K562 (cell line): ENCODE data around the gene PPARD. TPM values are rescaled to one million over a fixed set of nuclear protein-coding genes. Genes with fewer than 3 reads are reported as not detected.

ENCODE experiments used
- ATAC-seq: fragments of 200-7000 bp; cut with Tn5 transposase; 3 replicates; pipeline ENCODE4 v1.9.1; 2020; ENCODE audit warnings: moderate library complexity
- BruUV-seq: library from RNA; stranded (reverse); fragments of 400-500 nt; replicated peaks from 2 replicates; lab custom pipeline; 2021; lab: Mats Ljungman, UMichigan
- CTCF ChIA-PET: fragments of 300-600 bp; formaldehyde crosslinking; extraction: SDS; loops from one replicate; lab custom pipeline; 2021; ENCODE audit warnings: low intra/inter-chr PET ratio; lab: Yijun Ruan, JAX
- POLR2A ChIA-PET: fragments of 300-600, 350-650 bp; sonication (Branson Sonifier 250); formaldehyde crosslinking; extraction: SDS; loops from one replicate; lab custom pipeline; 2021; ENCODE audit warnings: antibody characterized with exemption, inconsistent platforms; lab: Yijun Ruan, JAX
- DNase-seq, 4 experiments: peaks; one replicate each; pipeline versions ENCODE4 v3.0.0 to v3.0.0-alpha.2; 2011 to 2018; ENCODE audit warnings: low spot score in 3 of 4, mixed read lengths in 3 of 4; ENCODE audit errors: extremely low read depth in 1 of 4
- FAIRE-seq: peaks from 2 replicates; lab custom pipeline; 2011; peaks lifted over from hg19 to GRCh38; lab: Jason Lieb, UNC
- H2AFZ ChIP-seq: 2 replicates; pipeline ENCODE4 v1.6.0; 2011; ENCODE audit warnings: low read depth, low read length, control low read depth, inconsistent platforms
- H3K27ac ChIP-seq: fragments of 200-600 bp; 3 replicates; pipeline ENCODE4 v1.8.0; 2011; ENCODE audit warnings: low read depth, mild to moderate bottlenecking, control low read depth, inconsistent platforms, low read length, moderate library complexity, mixed read lengths; ENCODE audit errors: extremely low read depth
- H3K27me3 ChIP-seq, 2 experiments: fragments of 300-600 bp in 1 of 2; 2 replicates in 1 of 2; 3 replicates in 1 of 2; pipeline versions ENCODE4 v1.6.0 to v1.8.0; 2011; ENCODE audit warnings: inconsistent platforms in 2 of 2, low read length in 2 of 2, mild to moderate bottlenecking in 1 of 2, mixed read lengths in 1 of 2, moderate library complexity in 1 of 2; ENCODE audit not compliant: control insufficient read depth in 2 of 2, insufficient read depth in 2 of 2
- H3K36me3 ChIP-seq: fragments of 300-600 bp; 3 replicates; pipeline ENCODE4 v1.8.0; 2011; ENCODE audit warnings: mild to moderate bottlenecking, low read length, inconsistent platforms; ENCODE audit not compliant: control insufficient read depth, insufficient read depth
- H3K4me1 ChIP-seq, 2 experiments: fragments of 200-600 bp in 1 of 2; replicated peaks in 1 of 2; 2 replicates in 1 of 2; 3 replicates in 1 of 2; pipeline versions ENCODE4 v1.5.1 to v1.8.0; 2011; ENCODE audit warnings: inconsistent platforms in 2 of 2, low read length in 2 of 2, mild to moderate bottlenecking in 1 of 2, mixed read lengths in 1 of 2, moderate library complexity in 1 of 2; ENCODE audit not compliant: control insufficient read depth in 2 of 2, insufficient read depth in 2 of 2
- H3K4me2 ChIP-seq: 2 replicates; pipeline ENCODE4 v1.6.1; 2011; ENCODE audit warnings: low read length, control low read depth, inconsistent platforms, mixed read lengths; ENCODE audit not compliant: insufficient read depth
- H3K4me3 ChIP-seq: fragments of 200-600 bp; sonication (generic), shearing (Covaris generic); 2 replicates; pipeline ENCODE4 v1.5.1; 2016; ENCODE audit warnings: control low read depth, inconsistent platforms
- H3K79me2 ChIP-seq: fragments of 200-600 bp; 3 replicates; pipeline ENCODE4 v1.8.0; 2011; ENCODE audit warnings: low read length, inconsistent platforms; ENCODE audit not compliant: control insufficient read depth, insufficient read depth
- H3K9ac ChIP-seq, 2 experiments: 2 replicates each; pipeline versions ENCODE4 v1.6.0 to v1.6.1; 2011; ENCODE audit warnings: low read depth in 2 of 2, low read length in 2 of 2, control low read depth in 1 of 2, inconsistent platforms in 1 of 2, mild to moderate bottlenecking in 1 of 2, mixed read lengths in 1 of 2; ENCODE audit not compliant: insufficient read depth in 1 of 2
- H3K9me1 ChIP-seq: one replicate; pipeline ENCODE4 v1.6.0; 2011; ENCODE audit warnings: inconsistent platforms, mild to moderate bottlenecking, low read length, moderate library complexity; ENCODE audit not compliant: control insufficient read depth, insufficient read depth
- H3K9me3 ChIP-seq: replicated peaks from 2 replicates; pipeline ENCODE4 v1.5.1; 2011; ENCODE audit warnings: low read depth, low read length, inconsistent platforms; ENCODE audit not compliant: control insufficient read depth, insufficient read depth
- H4K20me1 ChIP-seq: replicated peaks from 2 replicates; pipeline ENCODE4 v1.6.1; 2011; ENCODE audit warnings: low read length, inconsistent platforms, mixed read lengths; ENCODE audit not compliant: control insufficient read depth, insufficient read depth
- BRCA1 ChIP-seq, 2 experiments: fragments of 450-650 bp in 1 of 2; sonication (generic) in 1 of 2; formaldehyde crosslinking in 1 of 2; IDR thresholded peaks; 2 replicates each; pipeline versions ENCODE4 v1.5.0 to v1.6.1; 2017 to 2020; ENCODE audit warnings: mild to moderate bottlenecking in 1 of 2, missing genetic modification reagents in 1 of 2
- CHD1 ChIP-seq: fragments of 200-600 bp; sonication (generic); IDR thresholded peaks from one replicate; pipeline ENCODE4 v1.6.1; 2012; ENCODE audit warnings: mild to moderate bottlenecking, moderate library complexity, low read length, inconsistent platforms
- FOXK2 ChIP-seq, 2 experiments: fragments of 450-650 bp; IDR thresholded peaks in 1 of 2; conservative IDR thresholded peaks in 1 of 2; 2 replicates each; pipeline ENCODE4 v1.6.1; 2016; ENCODE audit warnings: low read depth in 2 of 2, mild to moderate bottlenecking in 1 of 2
- FOXM1 ChIP-seq, 2 experiments: fragments of 450-650 bp in 1 of 2; sonication (generic) in 1 of 2; formaldehyde crosslinking in 1 of 2; IDR thresholded peaks; 2 replicates each; pipeline versions ENCODE4 v1.6.1 to v1.9.0; 2017 to 2022; ENCODE audit warnings: low read depth in 2 of 2, mild to moderate bottlenecking in 2 of 2, missing genetic modification reagents in 1 of 2, moderate library complexity in 1 of 2
- HCFC1 ChIP-seq: IDR thresholded peaks from 2 replicates; pipeline ENCODE4 v1.6.1; 2012; ENCODE audit warnings: low read depth, low read length, improper control_type of control experiment
- JUN ChIP-seq, 2 experiments: sonication (generic) in 1 of 2; formaldehyde crosslinking in 1 of 2; IDR thresholded peaks; 2 replicates each; pipeline versions ENCODE4 v1.6.1 to v1.8.0; 2012 to 2022; ENCODE audit warnings: borderline replicate concordance in 2 of 2, mild to moderate bottlenecking in 2 of 2, improper control_type of control experiment in 1 of 2, low read depth in 1 of 2, low read length in 1 of 2, missing genetic modification reagents in 1 of 2
- MEF2D ChIP-seq: conservative IDR thresholded peaks from 2 replicates; pipeline ENCODE4 v1.6.1; 2016; ENCODE audit warnings: low read depth, missing genetic modification characterization, missing compliant biosample characterization
- NFYB ChIP-seq: IDR thresholded peaks from 2 replicates; pipeline ENCODE4 v1.6.1; 2011; ENCODE audit warnings: mild to moderate bottlenecking, moderate library complexity; ENCODE audit not compliant: insufficient read length; ENCODE audit errors: extremely low read depth
- SMC3 ChIP-seq: conservative IDR thresholded peaks from 2 replicates; pipeline ENCODE4 v1.6.1; 2011; ENCODE audit warnings: low read depth, low read length, improper control_type of control experiment; ENCODE audit not compliant: insufficient read depth
- in situ Hi-C: fragments of 300-500 bp; cut with MboI; formaldehyde crosslinking; loops from 4 replicates; pipeline ENCODE4 v1.15.0; 2018; ENCODE audit warnings: inconsistent platforms, mixed read lengths
- intact Hi-C: fragments of 100-400 bp; cut with micrococcal nuclease; formaldehyde crosslinking; loops from 2 replicates; pipeline ENCODE4 v1.14.2; 2022
- polyA plus RNA-seq, 8 experiments: library from polyadenylated mRNA; depleted of rRNA in 4 of 8; stranded (reverse) in 5 of 8; unstranded in 3 of 8; fragments of >200 nt; fragmentation: Nextera tagmentation in 2 of 8; fragmentation: Illumina TruSeq in 1 of 8; extraction: Ambion mirVana in 2 of 8; extraction: Trizol in 1 of 8; gene quantifications; 2 replicates each; pipeline versions ENCODE4 v1.2.1 to v1.2.3, GENCODE V29; 2011 to 2014; ENCODE audit warnings: inconsistent platforms in 1 of 8, missing spikeins in 1 of 8
- total RNA-seq, 7 experiments: library from RNA; depleted of rRNA in 6 of 7; stranded (reverse); fragments of >200 nt in 6 of 7; fragmentation: Illumina TruSeq in 2 of 7; extraction: Trizol in 2 of 7; gene quantifications; 2 replicates each; pipeline versions ENCODE4 v1.2.1 to v1.2.3, GENCODE V29; 2011 to 2021; ENCODE audit warnings: low replicate concordance in 1 of 7
- TF ChIP-seq, protein P1 (sequence below): IDR thresholded peaks from 3 replicates; pipeline ENCODE4 v1.6.1; 2011; ENCODE audit warnings: borderline replicate concordance, mild to moderate bottlenecking, moderate library complexity; ENCODE audit not compliant: insufficient read length; ENCODE audit errors: extremely low read depth
- TF ChIP-seq, protein P2 (sequence below): fragments of 250-450 bp; sonication (Bioruptor Pico); IDR thresholded peaks from 2 replicates; pipeline ENCODE4 v1.4.0; 2020
- TF ChIP-seq, protein P3 (sequence below): fragments of 250-450 bp; sonication (Bioruptor Pico); IDR thresholded peaks from 2 replicates; pipeline ENCODE4 v1.8.0; 2022; ENCODE audit warnings: inconsistent platforms

The PPARD gene
- total and polyA plus RNA-seq, 9 of the 15 experiments (the other 6 are each of a cell fraction or from before 2014, with no cell fraction given): 0.14 to 13.2 (median 3.8) TPM

DNA sequence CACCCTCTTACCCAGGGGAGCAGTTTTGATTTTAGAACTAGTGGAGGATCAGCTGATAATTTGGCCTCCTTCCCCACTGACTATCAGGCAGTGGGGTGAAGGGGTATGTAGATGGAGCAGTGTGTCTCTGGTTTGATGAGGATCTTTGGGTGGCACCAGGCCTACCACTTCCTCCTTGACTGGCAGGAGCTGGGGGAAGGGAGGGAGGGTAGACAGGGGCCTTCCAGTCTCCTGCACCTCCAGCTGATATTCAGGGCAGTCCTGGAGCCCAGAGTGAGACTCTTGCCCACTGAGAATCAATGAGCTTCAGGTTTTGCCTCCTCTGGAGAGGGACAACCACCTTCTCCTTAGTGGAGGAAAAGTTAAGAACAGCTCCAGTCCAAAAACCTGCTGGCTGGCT is 41.5 kb upstream of the PPARD start:
- H3K79me2 ChIP-seq: peaks cover 22% of the 10 kb centered on the region
- no TSS peak for BruUV-seq
- H4K20me1 ChIP-seq: no peaks in the 10 kb centered on the region
- no peak overlapping the region for H3K27ac ChIP-seq
- peak overlapping the region in 1 of 2 experiments; percentile 41; a peak in 1 of 4 replicates for H3K9ac ChIP-seq
- no peak overlapping the region for H2AFZ ChIP-seq
- in situ Hi-C loops: loop anchor here (10.0 kb wide), 1 partner anchor 154 kb away; the partner anchor contains the start of gene FANCE
- H3K36me3 ChIP-seq: peaks cover 6% of the 10 kb centered on the region; the same call in 1 of the 3 replicates
- H3K27me3 ChIP-seq: no peaks in the 10 kb centered on the region
- intact Hi-C loops: no loop called here
- ChIA-PET CTCF (no interaction called here), POLR2A (interaction anchor here (0.7 to 1.6 kb wide), 3 partner anchors 12 to 119 kb away, joined by 3 read pairs; no protein-coding TSS in a partner anchor)
- no peaks in the 10 kb centered on the region for H3K9me3 ChIP-seq
- no peak for DNase-seq
- ATAC-seq: no peak
- H3K4me1 ChIP-seq: peaks cover 38 to 43% of the 10 kb centered on the region in 2 experiments
- FAIRE-seq: no peak
- H3K4me2 ChIP-seq: no peak overlapping the region
- no peaks in the 10 kb centered on the region for H3K9me1 ChIP-seq
- no peak overlapping the region for H3K4me3 ChIP-seq
- TF ChIP-seq FOXM1 (IDR thresholded peaks at IDR 0.05; ENCODE audit: low read depth) (no peak), FOXM1 (CRISPR knock-in tag; IDR thresholded peaks at IDR 0.05; ENCODE audit: low read depth) (no peak), NFYB (no peak), FOXK2 (conservative IDR thresholded peaks at IDR 0.05 in 1 of 2, IDR thresholded peaks at IDR 0.05 in 1 of 2; ENCODE audit: low read depth in 2 of 2) (no peak), BRCA1 (IDR thresholded peaks at IDR 0.05) (no peak), BRCA1 (CRISPR knock-in tag; IDR thresholded peaks at IDR 0.05) (no peak), HCFC1 (no peak), CHD1 (no peak), SMC3 (no peak), JUN (IDR thresholded peaks at IDR 0.05; ENCODE audit: borderline replicate concordance, low read depth, low read length) (no peak), JUN (CRISPR knock-in tag; IDR thresholded peaks at IDR 0.05; ENCODE audit: borderline replicate concordance) (no peak), MEF2D (tag) (no peak)
- TF ChIP-seq, protein P1, sequence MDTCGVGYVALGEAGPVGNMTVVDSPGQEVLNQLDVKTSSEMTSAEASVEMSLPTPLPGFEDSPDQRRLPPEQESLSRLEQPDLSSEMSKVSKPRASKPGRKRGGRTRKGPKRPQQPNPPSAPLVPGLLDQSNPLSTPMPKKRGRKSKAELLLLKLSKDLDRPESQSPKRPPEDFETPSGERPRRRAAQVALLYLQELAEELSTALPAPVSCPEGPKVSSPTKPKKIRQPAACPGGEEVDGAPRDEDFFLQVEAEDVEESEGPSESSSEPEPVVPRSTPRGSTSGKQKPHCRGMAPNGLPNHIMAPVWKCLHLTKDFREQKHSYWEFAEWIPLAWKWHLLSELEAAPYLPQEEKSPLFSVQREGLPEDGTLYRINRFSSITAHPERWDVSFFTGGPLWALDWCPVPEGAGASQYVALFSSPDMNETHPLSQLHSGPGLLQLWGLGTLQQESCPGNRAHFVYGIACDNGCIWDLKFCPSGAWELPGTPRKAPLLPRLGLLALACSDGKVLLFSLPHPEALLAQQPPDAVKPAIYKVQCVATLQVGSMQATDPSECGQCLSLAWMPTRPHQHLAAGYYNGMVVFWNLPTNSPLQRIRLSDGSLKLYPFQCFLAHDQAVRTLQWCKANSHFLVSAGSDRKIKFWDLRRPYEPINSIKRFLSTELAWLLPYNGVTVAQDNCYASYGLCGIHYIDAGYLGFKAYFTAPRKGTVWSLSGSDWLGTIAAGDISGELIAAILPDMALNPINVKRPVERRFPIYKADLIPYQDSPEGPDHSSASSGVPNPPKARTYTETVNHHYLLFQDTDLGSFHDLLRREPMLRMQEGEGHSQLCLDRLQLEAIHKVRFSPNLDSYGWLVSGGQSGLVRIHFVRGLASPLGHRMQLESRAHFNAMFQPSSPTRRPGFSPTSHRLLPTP: no peak
- TF ChIP-seq, protein P2, sequence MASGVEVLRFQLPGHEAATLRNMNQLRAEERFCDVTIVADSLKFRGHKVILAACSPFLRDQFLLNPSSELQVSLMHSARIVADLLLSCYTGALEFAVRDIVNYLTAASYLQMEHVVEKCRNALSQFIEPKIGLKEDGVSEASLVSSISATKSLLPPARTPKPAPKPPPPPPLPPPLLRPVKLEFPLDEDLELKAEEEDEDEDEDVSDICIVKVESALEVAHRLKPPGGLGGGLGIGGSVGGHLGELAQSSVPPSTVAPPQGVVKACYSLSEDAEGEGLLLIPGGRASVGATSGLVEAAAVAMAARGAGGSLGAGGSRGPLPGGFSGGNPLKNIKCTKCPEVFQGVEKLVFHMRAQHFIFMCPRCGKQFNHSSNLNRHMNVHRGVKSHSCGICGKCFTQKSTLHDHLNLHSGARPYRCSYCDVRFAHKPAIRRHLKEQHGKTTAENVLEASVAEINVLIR: no peak
- TF ChIP-seq, protein P3, sequence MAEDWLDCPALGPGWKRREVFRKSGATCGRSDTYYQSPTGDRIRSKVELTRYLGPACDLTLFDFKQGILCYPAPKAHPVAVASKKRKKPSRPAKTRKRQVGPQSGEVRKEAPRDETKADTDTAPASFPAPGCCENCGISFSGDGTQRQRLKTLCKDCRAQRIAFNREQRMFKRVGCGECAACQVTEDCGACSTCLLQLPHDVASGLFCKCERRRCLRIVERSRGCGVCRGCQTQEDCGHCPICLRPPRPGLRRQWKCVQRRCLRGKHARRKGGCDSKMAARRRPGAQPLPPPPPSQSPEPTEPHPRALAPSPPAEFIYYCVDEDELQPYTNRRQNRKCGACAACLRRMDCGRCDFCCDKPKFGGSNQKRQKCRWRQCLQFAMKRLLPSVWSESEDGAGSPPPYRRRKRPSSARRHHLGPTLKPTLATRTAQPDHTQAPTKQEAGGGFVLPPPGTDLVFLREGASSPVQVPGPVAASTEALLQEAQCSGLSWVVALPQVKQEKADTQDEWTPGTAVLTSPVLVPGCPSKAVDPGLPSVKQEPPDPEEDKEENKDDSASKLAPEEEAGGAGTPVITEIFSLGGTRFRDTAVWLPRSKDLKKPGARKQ (CRISPR knock-in tag): no peak
